Middle frontal gyrus (tissue), 1 donor: Measurements from ENCODE around the gene BIRC2.
"Not testable (repeated sequence)": the region's sequence is repeated elsewhere in the genome, so short reads cannot be mapped to it uniquely, and the experiment has no call there.

Experiments used
- DNase-seq: peaks from one replicate; pipeline ENCODE4 v3.0.0-alpha.2; 2015; ENCODE audit warnings: low spot score; ENCODE audit errors: extremely low spot score

The BIRC2 gene

GRCh38 chr11:102374633-102375424, 27.8 kb downstream of the BIRC2 start:
- DNase-seq: not testable (repeated sequence)

DNA sequence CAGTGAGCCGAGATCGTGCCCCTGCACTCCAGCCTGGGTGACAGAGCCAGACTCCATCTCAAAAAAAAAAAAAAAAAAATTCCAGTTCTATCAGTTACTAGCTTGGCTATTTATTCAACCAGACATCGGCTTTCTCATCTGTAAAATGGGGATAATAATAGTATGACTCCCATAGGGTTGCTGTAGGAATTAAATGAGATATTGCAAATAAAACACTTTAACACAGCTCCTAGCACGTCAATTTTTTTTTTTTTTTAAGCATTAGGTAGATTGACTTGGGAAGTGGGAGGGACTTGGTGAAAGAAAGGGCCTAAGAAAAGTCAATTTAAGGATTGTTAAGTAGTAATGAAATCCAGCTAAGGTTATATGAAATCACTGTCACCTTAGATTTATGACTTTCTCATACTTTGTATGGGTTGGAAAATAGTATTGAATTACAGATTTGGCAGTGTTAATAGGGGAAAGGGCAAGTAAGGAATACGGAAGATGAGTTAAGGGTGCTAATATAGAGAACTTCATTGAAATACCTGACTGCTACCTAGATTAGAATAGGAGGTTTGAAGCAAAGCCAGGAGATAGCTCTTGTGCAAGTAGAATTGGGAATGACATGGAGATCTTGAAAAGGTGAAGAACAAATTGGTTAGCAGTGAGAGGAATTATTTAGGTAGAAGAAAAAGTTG, 28.8 kb downstream of the BIRC2 start:
- no peak for DNase-seq

DNA sequence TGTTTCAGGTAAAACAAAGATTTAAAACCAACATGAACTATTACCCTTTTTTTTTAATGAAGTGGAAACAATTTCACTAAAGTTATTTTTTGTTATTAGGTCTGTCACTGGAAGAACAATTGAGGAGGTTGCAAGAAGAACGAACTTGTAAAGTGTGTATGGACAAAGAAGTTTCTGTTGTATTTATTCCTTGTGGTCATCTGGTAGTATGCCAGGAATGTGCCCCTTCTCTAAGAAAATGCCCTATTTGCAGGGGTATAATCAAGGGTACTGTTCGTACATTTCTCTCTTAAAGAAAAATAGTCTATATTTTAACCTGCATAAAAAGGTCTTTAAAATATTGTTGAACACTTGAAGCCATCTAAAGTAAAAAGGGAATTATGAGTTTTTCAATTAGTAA, 30.9 kb downstream of the BIRC2 start:
- DNase-seq: no peak

DNA sequence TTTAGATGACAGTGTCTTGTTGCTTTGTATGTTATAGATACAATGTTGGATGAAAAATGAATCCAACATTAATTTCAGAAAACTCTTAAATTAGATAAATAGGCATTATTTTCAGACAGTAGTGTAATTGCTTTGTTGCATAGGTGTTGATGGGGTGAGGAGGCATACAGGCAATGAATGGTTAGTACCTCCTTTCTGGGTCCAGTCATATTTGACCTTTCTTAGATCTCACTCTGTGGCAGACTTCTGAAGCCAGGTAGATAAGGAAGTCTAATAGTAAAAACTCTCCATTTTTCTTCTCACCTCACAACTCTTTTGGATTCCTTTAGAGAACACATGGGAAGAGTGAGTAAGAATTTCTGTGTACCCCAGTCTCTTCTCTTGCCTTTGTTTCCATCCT, 31.8 kb downstream of the BIRC2 start:
- DNase-seq: no peak

DNA sequence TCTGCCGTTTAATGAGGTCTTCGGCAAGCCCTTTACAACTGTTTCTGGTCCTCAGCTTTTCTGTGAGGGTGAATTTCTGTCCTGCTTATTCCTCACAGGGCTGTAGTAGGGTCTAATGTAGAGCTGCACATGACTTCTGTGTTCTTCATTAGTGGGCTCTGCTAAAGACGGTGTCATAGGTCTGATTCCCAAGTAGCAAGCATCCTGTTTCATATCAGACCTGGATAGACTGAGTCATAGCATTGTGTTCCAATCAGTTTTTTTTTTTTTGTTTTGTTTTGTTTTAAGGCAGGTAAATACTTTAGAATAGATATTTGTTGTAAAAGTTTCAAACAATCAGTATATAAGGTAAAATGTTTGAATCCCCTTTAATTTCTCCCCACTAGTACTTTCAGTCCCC, 35.4 kb downstream of the BIRC2 start:
- no peak for DNase-seq

GRCh38 chr11:102383839-102384238, 36.8 kb downstream of the BIRC2 start:
- DNase-seq: no peak

DNA sequence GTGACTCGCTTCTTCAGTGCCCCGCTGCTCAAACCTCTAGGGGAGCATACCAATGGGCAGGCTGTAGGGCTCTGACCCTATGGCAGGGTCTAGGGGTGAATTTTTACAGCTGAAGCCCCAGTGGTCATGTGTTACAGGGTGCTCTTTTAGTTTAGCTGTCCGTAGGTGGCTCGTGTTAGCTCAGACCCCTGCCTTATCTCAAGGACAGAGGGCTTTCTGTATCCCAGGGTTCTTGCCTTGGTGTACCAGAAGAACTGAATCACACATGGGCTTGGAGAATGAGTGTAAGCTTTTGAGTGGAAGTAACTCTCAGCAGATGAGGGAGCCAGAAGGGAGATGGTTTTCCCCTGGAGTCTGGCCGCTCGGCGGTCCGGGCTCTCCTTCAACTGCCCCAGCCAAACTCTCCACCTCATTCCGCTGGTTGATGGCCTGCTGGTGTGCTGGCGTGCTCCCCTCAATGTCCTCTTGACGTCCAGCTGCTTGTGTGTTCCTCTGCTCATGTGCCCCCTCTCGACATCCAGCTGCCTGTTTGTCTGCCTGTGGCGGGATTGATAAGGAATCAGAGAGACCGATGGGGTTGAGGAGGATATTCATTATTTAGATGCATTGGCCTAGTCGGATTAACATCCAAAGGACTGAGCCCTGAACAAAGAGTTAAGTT, 37.5 kb downstream of the BIRC2 start:
- no peak for DNase-seq

DNA sequence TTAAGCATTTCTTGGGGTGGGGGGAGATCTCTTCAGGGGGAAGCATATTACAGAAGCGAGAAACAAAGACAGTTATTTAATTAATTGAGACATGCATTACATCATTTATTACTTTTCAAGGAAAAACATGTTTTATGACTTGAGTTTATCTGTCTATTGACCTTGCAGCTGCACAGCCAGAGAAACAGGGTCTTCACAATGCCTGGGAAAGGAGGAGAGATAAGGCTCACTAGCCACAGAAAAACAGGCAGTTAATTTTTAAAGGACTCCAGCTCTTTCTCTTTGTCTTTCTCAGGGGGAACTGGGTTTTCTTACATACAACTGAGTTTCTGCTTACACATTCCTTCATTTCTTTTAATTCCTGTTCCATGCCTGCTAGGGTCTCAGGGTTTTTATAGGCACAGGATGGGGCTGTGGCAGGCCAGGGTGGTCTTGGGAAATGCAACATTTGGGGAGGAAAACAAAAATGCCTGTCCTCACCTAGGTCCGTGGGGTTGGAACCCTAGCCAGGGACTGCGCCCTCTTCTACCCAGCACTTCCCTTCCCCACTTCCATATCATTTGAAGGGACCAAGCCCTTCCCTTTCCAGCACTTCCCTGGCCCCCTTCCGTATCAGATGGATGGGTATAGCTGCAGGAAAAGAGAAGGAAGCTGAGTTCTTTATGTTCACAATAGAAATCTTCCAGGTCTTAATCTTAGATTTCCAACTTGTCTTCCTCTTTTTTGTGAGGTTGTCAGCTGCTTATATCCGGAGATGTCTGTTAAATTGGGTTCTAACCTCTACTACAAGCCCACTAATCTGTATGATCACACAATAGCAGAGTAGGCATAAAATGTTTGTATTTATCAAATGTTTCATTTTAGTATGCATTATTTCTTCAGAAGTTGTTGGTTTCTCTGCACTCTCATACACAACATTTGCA, 38.3 kb downstream of the BIRC2 start:
- DNase-seq: no peak

DNA sequence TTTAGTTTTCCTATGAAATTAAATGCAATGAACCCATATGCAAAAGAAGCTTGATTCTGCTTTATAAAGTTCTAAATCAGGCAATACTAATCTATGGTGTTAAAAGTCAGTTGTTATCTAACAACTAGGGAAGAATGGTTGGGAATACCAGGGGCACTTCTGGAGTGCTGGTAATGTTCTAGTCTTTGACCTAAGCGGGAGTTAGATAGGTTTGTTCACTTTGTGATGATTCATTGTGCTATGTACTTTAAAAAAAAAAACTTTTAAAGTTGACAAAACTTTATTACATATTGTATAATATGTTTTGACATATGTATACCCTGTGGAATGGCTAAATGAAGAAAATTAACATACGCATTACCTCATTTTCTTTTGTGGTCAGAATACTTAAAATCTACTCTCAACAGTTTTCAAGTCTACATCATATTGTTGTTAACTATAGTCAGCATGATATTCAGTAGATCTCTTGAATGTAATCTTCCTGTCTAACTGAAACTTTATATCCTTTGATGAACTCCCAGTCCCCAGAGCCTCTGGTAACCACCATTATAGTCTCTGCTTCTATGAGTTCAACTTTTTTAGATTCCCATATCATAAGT, 39.2 kb downstream of the BIRC2 start:
- DNase-seq: no peak

- no peak for DNase-seq
Measured at GRCh38 chr11:102387043-102387781, 40.2 kb downstream of the BIRC2 start.

DNA sequence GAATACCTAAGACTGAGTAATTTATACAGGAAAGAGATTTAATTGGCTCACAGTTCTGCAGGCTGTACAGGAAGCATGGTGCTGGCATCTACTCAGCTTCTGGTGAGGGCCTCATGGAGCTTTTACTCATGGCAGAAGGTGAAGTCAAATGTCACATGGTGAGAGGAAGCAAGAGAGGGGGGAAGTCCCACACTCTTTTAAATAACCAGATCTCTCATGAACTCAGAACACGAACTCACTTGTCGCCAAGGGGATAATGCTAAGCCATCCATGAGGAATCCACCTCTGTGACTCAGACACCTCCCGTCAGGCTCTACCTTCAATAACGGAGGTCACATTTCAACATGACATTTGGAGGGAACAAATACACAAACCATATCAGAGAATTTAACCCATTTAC, 42.2 kb downstream of the BIRC2 start:
- DNase-seq: no peak

GRCh38 chr11:102390667-102391465, 43.9 kb downstream of the BIRC2 start:
- DNase-seq: peak; percentile 16

DNA sequence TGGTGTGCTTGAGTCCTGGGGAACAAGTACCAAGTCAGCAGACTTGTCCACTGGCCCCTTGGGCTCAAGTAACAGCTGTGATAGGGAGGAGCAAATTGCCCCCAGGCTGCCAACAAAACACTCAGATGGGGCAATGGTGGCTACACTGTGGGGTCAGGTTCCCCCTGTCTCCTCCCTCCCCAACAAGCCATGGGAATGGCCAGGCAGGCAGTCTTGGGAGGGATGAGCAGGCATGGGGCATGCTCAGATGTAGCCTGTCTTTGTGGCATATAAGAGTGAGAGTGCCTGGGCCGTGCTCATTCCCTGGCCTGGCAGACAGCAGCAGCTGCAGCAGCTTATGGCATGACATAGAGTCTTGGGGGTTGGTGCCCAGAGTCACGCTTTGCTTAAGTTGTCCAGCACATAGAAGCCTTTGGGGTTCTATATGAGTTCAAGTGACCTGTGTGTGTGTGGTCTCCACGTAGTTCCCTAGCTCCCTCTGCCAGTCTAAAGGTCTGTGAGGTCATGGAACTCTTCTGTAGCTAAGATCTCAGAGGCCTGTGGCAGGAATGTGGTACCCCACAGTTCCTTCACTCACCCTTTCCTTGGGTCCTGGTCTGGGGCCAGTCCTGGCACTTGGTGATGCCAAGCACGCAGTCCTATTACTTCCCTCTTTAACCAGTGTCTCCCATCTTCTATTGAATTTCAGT, 44.7 kb downstream of the BIRC2 start:
- no peak for DNase-seq

DNA sequence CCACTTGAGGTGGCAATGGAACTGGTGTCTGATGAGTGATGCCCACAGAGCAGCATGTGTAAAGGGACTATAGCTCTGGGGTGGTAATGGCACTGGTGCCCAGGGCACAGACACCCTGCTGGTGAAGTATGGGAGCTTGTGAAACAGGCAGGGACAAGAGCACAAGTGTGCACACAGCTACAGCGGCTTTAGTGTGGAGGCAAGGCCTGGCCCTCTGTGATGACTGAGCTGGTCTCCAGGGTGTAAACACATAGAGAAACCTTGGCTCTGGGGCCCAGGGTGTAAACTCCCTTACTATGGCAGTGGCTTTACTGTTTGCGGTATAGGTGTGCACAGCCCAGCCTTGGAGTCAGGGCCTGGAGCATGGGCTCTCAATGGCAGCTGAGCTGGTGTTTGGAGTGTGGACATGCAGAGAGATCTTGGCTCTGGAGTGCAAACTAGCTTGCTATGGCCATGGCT, 46.3 kb downstream of the BIRC2 start:
- DNase-seq: no peak

- DNase-seq: no peak
Measured at GRCh38 chr11:102395720-102396393, 48.8 kb downstream of the BIRC2 start.

DNA sequence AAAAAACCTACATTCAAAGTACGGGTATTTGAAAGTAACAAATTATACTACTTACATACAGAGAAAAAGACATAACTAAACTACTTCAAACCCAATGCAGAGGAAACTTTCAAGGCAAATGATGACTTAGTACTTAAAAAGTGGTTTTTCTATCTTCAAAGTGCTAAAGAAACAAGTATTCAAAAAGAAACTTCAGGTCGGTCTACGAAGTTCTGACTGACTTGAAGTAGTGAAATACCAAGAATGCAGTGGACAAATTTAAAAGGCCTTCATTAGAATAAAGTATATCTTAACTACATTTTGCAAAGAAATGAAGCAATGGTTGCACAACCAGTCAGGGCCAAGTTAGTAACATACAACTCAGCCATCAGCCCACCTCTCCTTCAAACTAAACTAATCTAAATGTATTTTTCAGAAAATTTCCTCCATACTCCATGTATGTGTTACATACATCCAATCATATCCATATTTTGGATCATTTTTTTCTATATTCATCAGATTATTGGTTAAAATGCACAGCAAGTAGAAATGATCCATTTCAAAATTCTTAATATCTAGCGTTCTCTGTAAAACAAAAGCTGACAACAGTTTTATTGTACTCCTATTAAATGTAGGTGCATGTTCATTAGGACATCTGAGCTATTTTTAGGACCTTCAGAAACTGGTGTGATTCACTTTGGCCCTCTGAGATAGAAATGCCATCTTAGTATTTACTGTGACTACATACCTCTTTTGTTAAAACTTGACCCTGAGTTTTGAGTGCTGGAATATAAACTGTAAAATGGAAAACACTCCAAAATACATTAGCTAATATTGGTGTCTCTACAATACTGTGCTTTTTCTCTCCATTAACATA, 49.9 kb downstream of the BIRC2 start:
- no peak for DNase-seq

DNA sequence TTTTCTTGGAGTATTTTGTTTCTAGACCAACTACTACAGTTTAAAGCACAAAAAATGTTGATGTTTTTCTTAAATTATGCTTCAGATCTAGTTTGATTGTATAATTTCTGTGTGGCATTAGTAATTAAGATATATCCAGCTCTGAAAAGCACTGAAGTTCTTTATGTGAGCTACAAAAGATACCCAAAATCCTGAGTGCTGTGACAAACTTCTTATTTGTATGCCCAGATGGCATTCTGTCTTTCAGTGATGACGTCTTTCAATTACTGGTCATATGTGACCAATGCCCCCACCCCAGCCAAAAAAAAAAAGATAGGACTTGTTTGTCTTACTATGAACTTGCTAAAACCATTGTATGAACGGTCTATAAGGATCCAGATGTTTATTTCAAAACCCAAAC, 51.3 kb downstream of the BIRC2 start:
- DNase-seq: no peak
